DMS53 treated with DMSO at 0.1 percent for 48 hours (cell line): Measurements from ENCODE around the gene GJC2.
"Not testable (repeated sequence)": the region's sequence is repeated elsewhere in the genome, so short reads cannot be mapped to it uniquely, and the experiment has no call there.

Experiments used
- DNase-seq: peaks from one replicate; lab custom pipeline; 2025; ENCODE audit not compliant: unreplicated experiment; lab: John Stamatoyannopoulos, UW

Gene GJC2

GRCh38 chr1:228149406-228150119 is at the start of gene GJC2:
TSS of gene GJC2 (plus strand) at chr1:228149930. CDS start at chr1:228157759, 7,829 bp downstream.
- DNase-seq, result no peak

DNA sequence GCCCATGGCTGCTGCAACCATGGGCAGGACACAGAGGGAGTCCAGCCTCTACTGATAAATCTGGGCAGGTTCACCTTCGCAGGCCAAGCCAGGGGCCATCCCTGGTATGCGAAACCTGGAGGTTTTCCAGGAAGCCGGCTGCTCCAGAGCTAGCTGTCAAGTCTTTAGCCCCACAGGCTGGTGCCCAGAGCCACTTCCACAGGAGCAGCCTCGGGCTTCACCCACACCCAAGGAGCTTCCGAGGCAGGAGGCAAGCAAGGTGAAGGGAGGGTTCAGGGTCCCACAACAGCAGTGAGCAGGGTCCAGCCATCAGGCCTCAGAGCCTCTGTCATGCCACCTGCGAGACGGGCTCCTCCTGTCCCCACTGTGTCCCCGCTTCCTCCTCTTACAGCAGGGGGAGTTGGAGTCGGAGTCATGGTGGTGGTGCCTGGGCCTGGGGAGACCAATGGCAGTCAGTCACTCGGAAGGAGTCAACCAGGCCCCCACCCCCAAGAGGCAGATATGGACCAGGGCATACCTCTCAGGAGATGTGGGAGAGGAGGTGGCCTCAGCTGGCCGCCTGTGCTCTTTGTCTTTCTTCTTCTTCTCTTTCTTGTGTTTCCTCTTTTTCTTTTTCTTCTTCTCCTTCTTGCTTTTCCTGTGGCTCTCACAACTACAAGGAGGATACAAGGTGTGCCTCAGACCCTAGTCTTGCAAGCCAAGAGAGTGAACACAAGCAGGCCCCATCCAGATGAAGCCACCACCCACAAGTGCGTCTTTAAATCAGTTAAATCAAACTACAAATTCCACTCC is 48.7 kb upstream of the GJC2 start:
- no peak for DNase-seq

GRCh38 chr1:228101614-228101993 is 48.1 kb upstream of the GJC2 start:
- DNase-seq, result no peak

GRCh38 chr1:228101994-228102790 is 47.5 kb upstream of the GJC2 start:
- DNase-seq, result peak; percentile 32

DNA sequence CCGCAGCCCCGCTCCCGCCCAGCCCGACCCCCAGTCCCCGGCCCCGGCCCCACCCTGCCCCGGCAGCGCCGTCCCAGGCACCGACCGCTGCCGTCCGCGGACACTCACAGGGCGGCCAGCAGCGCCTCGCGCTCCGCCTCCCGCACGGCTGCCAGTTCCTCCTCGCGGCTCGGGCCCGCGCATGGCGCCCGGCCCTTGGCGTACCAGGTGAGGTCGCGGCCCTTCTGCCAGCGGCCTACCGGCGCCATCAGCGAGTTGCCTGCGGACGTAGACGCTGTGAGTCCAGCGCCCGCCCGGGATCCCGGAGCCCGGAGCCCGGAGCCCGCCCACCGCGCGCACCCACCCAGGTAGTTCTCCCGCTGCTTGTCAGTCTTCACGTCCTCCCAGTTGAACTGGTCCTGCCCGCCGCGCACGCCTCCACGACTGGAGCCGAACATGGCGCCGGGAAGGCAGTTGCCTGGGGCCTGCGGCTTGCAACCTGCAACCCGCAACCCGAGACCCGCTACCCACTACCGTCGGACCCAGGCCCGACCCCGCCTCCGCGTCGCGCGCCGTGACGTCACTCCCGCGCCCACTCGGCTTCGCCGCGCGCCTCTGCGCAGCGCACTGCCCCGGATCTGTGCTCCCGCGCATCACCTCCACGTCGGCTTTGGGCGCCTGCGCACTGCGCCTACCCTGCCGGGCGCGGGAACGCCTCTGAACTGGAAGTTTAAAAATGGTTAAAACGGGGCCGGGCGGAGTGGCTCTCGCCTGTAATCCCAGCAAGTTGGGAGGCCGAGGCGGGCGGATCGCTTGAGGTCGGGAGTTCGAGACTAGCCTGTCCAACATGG is 46.7 kb upstream of the GJC2 start, which contains the start of gene C1orf35:
Gene C1orf35 (minus strand): TSS at position 535 of the 830 bp plus-strand sequence. CDS start 98 bp downstream, at position 437.
- DNase-seq, result peak; percentile 83

GRCh38 chr1:228104526-228105269 is 45.0 kb upstream of the GJC2 start:
- no peak for DNase-seq

DNA sequence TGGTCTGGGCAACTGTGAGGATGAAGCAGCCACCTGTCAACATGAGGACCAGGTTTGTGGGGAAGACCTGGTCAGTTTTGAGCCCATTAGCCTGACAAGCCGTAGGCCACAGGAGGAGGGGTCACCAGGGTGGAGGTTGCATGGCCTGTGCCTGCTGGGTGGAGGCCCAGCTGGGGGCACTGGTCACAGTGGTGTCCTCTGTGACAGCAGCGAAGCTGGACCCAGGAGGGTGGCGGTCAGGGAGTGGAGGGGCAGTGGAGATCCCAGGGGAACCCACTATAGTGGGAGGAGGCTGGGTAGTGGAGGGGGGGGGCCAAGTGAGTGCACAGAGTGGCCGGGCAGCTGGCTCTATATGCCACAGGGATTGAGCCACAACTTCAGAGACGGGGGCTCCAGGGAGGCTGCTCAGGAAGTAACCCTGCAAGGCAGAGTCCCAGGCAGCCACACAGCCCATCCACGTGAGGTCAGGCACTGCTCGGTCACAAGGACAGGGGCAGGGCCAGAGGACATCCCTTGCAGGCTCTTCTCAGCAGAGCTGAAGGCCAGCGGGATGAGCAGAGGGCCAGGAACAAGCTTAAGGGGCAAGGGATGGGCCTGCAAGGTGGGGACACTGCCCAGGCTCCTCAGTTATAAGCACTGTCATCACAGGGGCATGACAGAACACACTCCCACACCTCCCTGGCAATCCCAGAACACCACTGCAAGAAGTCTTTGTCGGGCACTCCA is 44.3 kb upstream of the GJC2 start:
- DNase-seq, result no peak

DNA sequence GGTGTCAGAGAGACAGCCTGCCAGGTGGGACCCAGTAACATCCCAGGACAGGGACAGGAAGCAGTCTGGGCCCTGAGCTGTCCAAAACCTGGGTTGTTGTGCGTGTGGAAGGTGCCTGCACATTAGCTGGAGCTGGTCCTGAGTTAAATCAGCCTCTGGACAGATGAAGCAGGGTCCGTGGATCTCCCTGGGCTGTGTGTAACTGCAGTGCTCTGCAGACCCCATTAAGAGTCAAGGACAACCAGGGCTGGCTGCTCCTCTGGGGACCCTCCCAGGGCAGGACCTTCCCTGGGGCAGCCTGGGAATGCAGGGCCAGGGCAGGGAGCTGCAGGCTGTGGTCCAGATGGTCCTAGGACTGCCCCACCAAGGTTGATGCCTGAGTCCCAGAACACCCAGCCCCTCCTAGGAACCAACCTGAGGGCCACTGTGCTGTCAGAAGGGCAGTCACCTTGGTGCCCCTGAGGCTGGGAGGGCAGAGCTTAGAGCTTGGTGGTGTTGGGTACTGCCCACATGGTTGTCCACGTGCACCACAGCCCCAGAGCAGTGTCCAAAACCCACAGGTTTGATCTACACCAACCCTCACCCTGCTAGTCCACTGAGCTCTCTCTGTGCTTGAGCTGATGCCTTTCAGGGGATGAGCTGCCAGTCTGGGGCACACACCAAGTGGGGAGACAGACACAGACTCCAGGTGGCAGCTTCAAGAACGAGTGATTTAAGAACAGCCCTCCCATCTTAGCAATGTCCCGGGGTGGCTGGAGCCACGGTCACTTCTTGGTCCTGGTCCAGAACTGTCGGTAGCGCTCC is 43.5 kb upstream of the GJC2 start:
- DNase-seq, result no peak

GRCh38 chr1:228106800-228107054 is 43.0 kb upstream of the GJC2 start:
- DNase-seq, result no peak

- no peak for DNase-seq
Observed at GRCh38 chr1:228107636-228108035, 42.1 kb upstream of the GJC2 start.

DNA sequence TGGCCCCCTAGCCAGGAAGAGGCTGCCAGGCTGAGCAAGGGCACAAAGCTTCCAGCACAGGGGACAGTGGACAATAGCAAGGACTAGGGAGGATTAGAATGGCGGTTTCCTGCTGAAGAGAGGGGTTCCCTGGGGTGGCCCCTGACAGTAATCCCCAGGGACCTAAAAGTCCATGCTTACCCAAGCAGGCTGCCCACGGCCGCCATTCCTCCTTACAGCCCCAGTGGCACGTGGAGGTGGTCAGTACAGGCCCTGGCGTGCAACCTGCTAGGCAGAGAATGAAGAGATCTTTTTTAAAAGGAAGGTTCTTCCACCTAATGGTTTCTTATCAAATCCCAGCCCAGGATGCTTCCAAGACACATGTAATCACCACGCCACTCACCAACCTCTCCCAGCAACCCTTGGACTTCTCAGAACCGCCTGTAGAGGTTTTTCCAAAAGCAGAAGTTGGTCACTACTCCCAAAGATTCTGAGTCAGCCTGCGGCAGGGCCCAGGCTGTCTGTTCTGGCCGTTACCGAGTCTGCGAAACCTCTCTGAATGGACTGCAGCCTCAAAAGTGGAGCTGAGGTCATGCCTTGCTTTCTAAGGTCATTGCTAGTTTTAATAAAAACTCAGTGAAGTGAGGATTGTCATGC is 41.6 kb upstream of the GJC2 start:
- DNase-seq, result no peak

- no peak for DNase-seq
Observed at GRCh38 chr1:228108742-228109072, 41.0 kb upstream of the GJC2 start.

GRCh38 chr1:228109073-228109961 is 40.4 kb upstream of the GJC2 start, which contains the start of gene MRPL55:
TSS of gene MRPL55 (minus strand) at chr1:228109299. CDS start at chr1:228108260, 1,039 bp downstream.
- peak; percentile 86 for DNase-seq

DNA sequence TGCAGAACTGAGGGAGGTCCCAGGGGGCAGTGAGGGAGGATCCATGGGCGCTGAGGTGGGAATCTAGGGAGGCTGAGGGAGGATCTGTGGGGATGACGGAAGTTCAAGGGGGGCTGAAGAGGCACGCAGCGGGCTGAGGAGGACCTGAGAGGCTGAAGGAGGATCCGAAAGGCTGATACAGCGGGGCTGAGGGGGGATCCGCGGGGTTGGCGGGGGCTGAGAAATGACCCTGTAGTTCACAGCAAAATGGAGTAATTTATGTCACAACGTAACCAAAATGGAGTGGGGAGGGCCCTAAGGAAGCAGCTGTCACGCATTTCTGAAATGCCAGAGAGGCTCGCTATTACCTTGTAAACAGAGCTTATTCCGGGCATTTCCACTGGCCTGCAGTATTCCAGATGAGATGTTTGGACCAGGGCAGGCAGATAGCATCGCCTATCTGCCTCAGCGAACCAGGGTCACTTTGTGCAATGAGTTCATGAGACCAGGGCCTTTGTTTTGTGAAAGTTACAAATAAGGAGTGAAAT is 39.7 kb upstream of the GJC2 start:
- peak; percentile 8 for DNase-seq

GRCh38 chr1:228110556-228110955 is 39.2 kb upstream of the GJC2 start:
- no peak for DNase-seq

GRCh38 chr1:228111315-228111714 is 38.4 kb upstream of the GJC2 start:
- DNase-seq, result not testable (repeated sequence)

DNA sequence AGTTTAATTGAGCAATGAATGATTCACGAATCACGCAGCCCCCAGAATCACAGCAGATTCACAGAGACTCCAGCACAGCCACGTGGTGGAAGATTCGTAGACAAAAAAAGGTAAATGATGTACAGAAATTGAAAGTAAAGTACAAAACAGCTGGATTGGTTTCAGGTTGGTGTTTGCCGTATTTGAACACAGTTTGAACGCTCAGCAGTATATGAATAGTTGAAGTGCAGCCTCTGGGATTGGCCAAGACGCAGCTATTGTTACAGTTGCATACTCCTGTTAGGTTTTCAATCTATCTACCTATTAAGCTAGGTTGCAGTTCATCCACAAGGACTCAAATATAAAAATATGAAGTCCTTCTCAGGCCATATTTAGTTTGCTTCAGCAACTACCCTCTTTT is 37.6 kb upstream of the GJC2 start:
- no peak for DNase-seq
